Subcutaneous abdominal adipose tissue (tissue), 5 donors: Measurements from ENCODE around the gene CCDC187.

ENCODE experiments used
- H3K27ac ChIP-seq: one replicate; pipeline ENCODE4 v1.7.0; 2013; ENCODE audit warnings: low read depth, mild to moderate bottlenecking, inconsistent platforms, low read length, moderate library complexity
- H3K27me3 ChIP-seq, 5 donors: one replicate each; pipeline ENCODE4 v1.7.0; 2013; ENCODE audit warnings: low read length in 5 of 5, inconsistent platforms in 1 of 5; ENCODE audit not compliant: control insufficient read depth in 5 of 5, insufficient read depth in 4 of 5
- H3K36me3 ChIP-seq, 5 donors: one replicate each; pipeline ENCODE4 v1.7.0; 2013; ENCODE audit warnings: low read length in 5 of 5; ENCODE audit not compliant: control insufficient read depth in 5 of 5, insufficient read depth in 5 of 5
- H3K4me1 ChIP-seq, 5 donors: one replicate each; pipeline ENCODE4 v1.7.0; 2013; ENCODE audit warnings: low read length in 5 of 5, mild to moderate bottlenecking in 3 of 5, moderate library complexity in 1 of 5; ENCODE audit not compliant: control insufficient read depth in 5 of 5, insufficient read depth in 5 of 5
- H3K4me3 ChIP-seq, 5 donors: one replicate each; pipeline ENCODE4 v1.7.0; 2013; ENCODE audit warnings: low read length in 5 of 5, low read depth in 1 of 5
- H3K9ac ChIP-seq, 5 donors: one replicate each; pipeline ENCODE4 v1.7.0; 2013; ENCODE audit warnings: low read length in 5 of 5, mild to moderate bottlenecking in 4 of 5, moderate library complexity in 3 of 5
- H3K9me3 ChIP-seq, 5 donors: one replicate each; pipeline ENCODE4 v1.7.0; 2013; ENCODE audit warnings: low read length in 5 of 5; ENCODE audit not compliant: control insufficient read depth in 5 of 5
- donor health status: healthy.
- donor health status: healthy.
- donor health status: healthy.
- donor health status: healthy.
- donor health status: healthy.

The CCDC187 gene

DNA sequence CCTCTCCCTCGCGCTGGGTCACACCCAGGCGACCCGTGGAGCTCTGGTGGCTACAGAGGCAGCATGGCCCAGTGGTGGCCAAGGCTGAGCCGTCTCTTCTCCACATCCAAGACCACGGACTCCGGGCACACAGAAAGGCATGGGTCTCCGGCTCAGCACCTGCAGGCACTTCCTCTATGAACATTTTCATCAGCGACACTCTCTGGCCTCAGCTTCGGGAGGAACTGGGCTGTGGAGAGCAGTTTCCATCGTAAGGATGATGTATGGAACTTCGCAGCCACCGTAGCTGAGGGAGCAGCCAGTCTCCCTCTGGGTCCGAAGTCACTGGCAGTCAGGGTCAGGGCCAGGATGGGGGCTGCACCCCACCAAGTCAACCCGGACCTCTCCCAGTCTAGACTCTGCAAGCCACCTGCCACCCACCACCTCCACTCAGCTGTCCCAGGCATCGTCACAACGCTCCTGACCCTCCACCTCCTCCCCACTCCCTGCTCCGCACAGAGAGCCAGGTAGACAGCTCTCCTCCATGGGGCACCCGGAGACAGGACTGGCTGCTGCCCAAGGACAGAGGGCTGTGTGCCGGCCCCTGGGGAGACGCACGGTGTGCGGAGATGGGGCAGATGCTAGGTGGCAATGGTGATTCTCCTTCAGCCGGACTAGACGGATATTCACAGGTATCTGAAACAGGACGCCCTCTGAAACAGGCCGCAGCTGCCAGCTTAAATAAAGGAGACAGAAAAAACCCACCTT lies 68.0 kb downstream of the CCDC187 start:
- no peaks in the 10 kb centered on the region for H3K27me3 ChIP-seq
- H3K9me3 ChIP-seq: no peaks in the 10 kb centered on the region
- peaks cover 0 to 29% (median 3%) of the 10 kb centered on the region in 5 donors for H3K4me1 ChIP-seq
- no peak overlapping the region for H3K4me3 ChIP-seq
- H3K9ac ChIP-seq: no peak overlapping the region
- peaks cover 0 to 15% (median 13%) of the 10 kb centered on the region in 5 donors for H3K36me3 ChIP-seq
- H3K27ac ChIP-seq: no peak overlapping the region

DNA sequence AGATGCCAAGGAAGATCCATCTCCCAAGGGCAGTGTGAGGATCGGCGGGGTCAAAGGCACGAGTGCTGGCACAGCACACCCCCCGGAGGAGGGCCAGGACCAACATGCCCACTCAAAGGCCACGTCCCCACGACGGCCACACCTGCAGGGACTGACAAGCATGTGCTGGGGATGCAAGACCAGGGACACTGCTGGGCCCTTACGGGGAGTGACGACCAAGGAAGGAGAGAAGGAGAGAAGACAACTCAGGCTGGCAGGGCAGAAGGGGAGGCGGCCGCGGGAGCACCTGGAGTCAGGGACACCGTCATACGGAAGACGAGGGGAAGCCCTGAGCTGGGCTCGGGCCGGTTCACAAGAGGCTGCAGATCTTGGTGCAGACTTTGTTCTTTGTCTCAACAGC lies 68.7 kb downstream of the CCDC187 start:
- H3K4me3 ChIP-seq: no peak overlapping the region
- H3K27me3 ChIP-seq: no peaks in the 10 kb centered on the region
- H3K4me1 ChIP-seq: peaks cover 0 to 29% (median 3%) of the 10 kb centered on the region in 5 donors
- H3K9ac ChIP-seq: no peak overlapping the region
- H3K9me3 ChIP-seq: no peaks in the 10 kb centered on the region
- no peak overlapping the region for H3K27ac ChIP-seq
- peaks cover 0 to 15% (median 13%) of the 10 kb centered on the region in 5 donors for H3K36me3 ChIP-seq

DNA sequence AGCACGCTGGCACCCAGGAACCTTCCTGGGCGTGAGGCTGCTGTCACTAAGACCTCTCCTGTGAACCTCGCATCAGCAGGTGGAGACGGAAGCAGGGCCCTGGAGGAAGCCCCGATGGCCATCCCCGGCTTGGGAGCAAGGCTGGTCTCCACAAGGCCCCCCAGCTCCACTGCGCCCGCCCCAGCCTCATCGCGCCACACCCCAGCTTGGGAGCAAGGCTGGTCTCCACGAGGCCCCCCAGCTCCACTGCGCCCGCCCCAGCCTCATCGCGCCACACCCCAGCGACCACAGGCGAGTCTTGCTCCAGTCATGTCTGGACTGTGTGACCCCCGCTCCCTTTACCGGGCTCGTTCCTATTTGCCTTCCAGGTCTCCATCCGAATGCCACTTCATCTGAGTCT lies 69.3 kb downstream of the CCDC187 start:
- Histone ChIP-seq H3K4me1 (peaks cover 0 to 24% (median 3%) of the 10 kb centered on the region in 5 donors), H3K27ac (no peak overlapping the region), H3K27me3 (no peaks in the 10 kb centered on the region), H3K9ac (no peak overlapping the region), H3K36me3 (peaks cover 0 to 15% (median 13%) of the 10 kb centered on the region in 5 donors), H3K9me3 (no peaks in the 10 kb centered on the region), H3K4me3 (no peak overlapping the region)

DNA sequence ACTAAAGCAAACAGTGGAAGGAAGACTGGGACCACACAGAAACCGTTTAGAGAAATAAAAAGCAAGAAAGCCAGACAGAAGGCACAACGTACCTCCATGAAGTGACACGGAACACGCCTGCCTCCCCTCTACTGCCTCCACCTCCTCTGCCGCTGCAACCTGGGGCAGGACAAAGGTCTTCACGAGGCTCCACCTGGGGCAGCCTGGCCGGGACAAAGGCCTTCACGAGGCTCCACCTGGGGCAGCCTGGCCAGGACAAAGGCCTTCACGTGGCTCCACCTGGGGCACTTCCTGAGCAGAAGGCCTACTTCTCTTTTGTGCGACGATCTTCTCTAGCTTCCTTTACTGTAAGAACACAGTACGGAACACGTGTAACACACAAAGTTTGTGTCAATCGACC lies 70.0 kb downstream of the CCDC187 start:
- no peak overlapping the region for H3K4me3 ChIP-seq
- no peaks in the 10 kb centered on the region for H3K27me3 ChIP-seq
- no peak overlapping the region for H3K9ac ChIP-seq
- no peak overlapping the region for H3K27ac ChIP-seq
- H3K9me3 ChIP-seq: no peaks in the 10 kb centered on the region
- H3K4me1 ChIP-seq: peaks cover 0 to 17% (median 0%) of the 10 kb centered on the region in 5 donors
- peaks cover 0 to 15% (median 13%) of the 10 kb centered on the region in 5 donors for H3K36me3 ChIP-seq

DNA sequence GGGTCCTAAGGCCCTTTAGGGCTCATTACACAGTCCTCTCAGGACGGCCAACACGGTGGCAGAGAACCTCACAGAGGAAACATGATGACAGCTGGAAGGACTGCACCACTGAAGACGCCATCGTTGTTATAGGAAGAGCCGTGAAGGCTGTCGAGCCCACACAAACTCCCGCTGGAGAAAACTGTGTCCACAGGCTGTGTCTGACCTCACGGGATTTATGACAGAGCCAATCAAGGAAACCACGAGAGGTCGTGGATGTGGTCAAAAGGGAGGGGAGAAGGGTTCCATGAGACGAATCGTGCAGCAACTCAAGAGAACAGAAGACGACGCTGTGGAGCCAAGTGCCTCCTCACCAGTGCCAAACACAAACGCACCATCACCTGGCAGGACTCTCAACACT lies 70.5 kb downstream of the CCDC187 start:
- H3K36me3 ChIP-seq: peaks cover 0 to 15% (median 14%) of the 10 kb centered on the region in 5 donors
- H3K4me1 ChIP-seq: peaks cover 0 to 12% (median 0%) of the 10 kb centered on the region in 5 donors
- H3K9me3 ChIP-seq: no peaks in the 10 kb centered on the region
- no peak overlapping the region for H3K9ac ChIP-seq
- no peak overlapping the region for H3K27ac ChIP-seq
- no peak overlapping the region for H3K4me3 ChIP-seq
- H3K27me3 ChIP-seq: no peaks in the 10 kb centered on the region

DNA sequence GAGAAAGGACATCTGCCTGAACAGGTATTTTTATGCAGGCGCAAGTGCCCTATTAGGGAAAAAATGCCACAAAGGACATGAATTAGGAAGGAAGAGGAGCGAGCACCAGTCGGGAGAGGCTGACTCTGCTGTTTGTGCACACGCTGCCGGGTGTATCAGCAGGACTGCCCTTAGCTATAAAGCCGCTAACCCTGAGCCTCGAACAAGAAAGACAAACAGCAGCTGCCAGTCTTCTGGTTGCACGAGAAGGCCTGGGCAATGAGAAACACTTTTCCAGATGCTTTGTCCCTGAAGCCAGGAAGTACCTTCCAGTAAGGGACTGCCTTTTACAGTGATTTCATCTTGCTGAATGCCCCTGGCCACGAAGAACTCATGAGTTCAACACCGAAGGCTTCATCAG lies 70.9 kb downstream of the CCDC187 start:
- no peak overlapping the region for H3K4me3 ChIP-seq
- no peaks in the 10 kb centered on the region for H3K27me3 ChIP-seq
- H3K36me3 ChIP-seq: peaks cover 0 to 15% (median 14%) of the 10 kb centered on the region in 5 donors
- no peak overlapping the region for H3K9ac ChIP-seq
- H3K9me3 ChIP-seq: no peaks in the 10 kb centered on the region
- H3K4me1 ChIP-seq: peaks cover 0 to 8% (median 0%) of the 10 kb centered on the region in 5 donors
- no peak overlapping the region for H3K27ac ChIP-seq

DNA sequence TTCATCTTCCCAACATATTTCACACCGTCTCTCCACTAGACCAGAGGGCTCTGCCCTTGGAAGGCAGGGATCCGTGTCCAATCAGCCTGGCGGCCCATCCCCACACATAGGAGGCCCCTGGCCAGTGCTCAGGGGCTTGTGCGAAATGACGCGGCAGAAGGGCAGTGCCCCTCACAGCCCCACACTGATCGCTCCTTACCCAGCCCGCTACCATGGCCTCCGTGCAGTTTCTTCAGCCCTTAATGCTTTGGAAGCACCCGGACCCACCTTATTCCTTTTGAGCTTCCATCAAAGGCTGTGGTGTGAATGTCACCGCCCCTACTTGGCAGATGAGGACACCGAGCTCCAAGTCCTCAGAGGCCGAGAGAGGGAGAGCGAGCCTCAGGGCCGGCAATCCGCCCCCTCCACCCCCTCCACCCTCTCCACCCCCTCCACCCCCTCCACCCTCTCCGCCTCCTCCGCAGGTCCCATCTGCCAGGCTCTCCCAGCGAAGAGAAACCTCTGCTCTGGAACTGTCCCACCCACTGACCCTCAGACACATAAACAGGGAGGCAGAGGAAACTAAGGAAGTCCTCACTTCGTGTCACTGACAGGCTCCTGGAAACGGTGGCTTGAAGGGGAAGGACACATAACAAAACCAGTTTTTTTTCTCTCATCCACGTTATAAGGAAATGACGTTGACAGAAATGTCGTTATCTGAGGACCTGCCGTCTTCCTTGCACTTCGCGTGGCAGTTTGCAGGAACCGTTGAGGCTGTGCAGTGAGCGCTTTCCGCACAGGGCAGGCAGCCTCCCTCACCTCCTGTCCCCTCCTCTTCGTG lies 72.2 kb downstream of the CCDC187 start:
- Histone ChIP-seq H3K4me3 (peak overlapping the region in 1 of 5 donors; percentile 44), H3K9me3 (no peaks in the 10 kb centered on the region), H3K36me3 (peaks cover 0 to 14% (median 13%) of the 10 kb centered on the region in 5 donors), H3K27ac (no peak overlapping the region), H3K27me3 (no peaks in the 10 kb centered on the region), H3K9ac (peak overlapping the region in 1 of 5 donors; percentile 21), H3K4me1 (peaks cover 0 to 8% (median 0%) of the 10 kb centered on the region in 5 donors)

DNA sequence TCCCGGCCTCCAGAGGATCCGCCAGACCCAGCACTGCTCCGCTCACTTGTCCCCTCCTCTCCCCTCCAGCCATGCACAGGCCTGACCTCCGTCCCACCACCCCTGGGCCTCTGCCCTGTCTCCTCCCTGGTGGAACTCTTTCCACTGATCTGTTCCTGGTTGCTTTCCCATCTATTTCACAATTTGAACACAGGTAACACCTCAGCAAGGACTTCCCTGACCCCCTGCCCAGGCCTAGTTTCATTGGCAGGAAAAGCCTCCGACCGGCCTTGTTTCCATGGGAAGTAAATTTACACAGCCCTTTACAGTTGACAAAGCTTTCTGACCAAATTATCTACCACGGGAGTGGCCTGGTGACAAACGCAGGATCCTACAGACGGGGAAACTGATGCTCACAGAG lies 73.1 kb downstream of the CCDC187 start:
- H3K36me3 ChIP-seq: peaks cover 0 to 13% (median 9%) of the 10 kb centered on the region in 5 donors
- peaks cover 0 to 8% (median 0%) of the 10 kb centered on the region in 5 donors for H3K4me1 ChIP-seq
- no peak overlapping the region for H3K4me3 ChIP-seq
- H3K27ac ChIP-seq: no peak overlapping the region
- H3K9me3 ChIP-seq: no peaks in the 10 kb centered on the region
- H3K27me3 ChIP-seq: no peaks in the 10 kb centered on the region
- H3K9ac ChIP-seq: no peak overlapping the region

DNA sequence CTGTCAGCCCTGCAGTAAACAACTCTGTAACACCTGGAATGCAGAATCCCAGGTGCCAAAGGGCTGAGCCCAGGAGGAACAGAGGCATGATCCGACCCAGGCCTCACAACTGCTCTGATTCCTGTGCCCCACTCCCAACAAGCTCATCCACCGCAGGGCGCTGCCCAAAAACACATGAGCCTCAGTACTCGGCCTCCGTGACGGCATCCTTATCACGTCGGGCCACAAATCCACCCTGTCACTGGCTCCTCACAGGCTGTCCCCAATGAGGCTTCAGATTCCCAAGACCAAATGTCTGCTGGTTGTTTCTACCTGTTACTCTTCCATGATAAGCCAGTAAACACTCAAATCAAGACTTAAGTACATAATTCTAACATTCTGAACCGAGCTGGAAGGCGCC lies 73.5 kb downstream of the CCDC187 start:
- Histone ChIP-seq H3K4me3 (no peak overlapping the region), H3K4me1 (peaks cover 0 to 8% (median 0%) of the 10 kb centered on the region in 5 donors), H3K9ac (no peak overlapping the region), H3K9me3 (no peaks in the 10 kb centered on the region), H3K27ac (no peak overlapping the region), H3K27me3 (no peaks in the 10 kb centered on the region), H3K36me3 (peaks cover 0 to 15% (median 8%) of the 10 kb centered on the region in 5 donors)
